LNCaP clone FGC (cell line): ENCODE results near the gene SMC3.
"Not testable (repeated sequence)": the region's sequence is repeated elsewhere in the genome, so short reads cannot be mapped to it uniquely, and the experiment has no call there.

Experiments
- DNase-seq: peaks from one replicate; pipeline ENCODE4 v3.0.0-alpha.2; 2011; ENCODE audit warnings: low read depth
- H3K4me3 ChIP-seq: 2 replicates; pipeline ENCODE4 v1.5.1; 2011; ENCODE audit warnings: mild to moderate bottlenecking, low read depth, low read length, control low read depth
- TF ChIP-seq, protein P1 (sequence below): IDR thresholded peaks from 2 replicates; pipeline ENCODE4 v1.5.1; 2012; ENCODE audit warnings: mild to moderate bottlenecking; ENCODE audit not compliant: control insufficient read depth, insufficient read depth; ENCODE audit errors: extremely low read depth

SMC3 gene

GRCh38 chr10:110632591-110633215 lies 65.2 kb downstream of the SMC3 start:
- H3K4me3 ChIP-seq = no peak overlapping the region
- DNase-seq = no peak
- TF ChIP-seq, protein P1, sequence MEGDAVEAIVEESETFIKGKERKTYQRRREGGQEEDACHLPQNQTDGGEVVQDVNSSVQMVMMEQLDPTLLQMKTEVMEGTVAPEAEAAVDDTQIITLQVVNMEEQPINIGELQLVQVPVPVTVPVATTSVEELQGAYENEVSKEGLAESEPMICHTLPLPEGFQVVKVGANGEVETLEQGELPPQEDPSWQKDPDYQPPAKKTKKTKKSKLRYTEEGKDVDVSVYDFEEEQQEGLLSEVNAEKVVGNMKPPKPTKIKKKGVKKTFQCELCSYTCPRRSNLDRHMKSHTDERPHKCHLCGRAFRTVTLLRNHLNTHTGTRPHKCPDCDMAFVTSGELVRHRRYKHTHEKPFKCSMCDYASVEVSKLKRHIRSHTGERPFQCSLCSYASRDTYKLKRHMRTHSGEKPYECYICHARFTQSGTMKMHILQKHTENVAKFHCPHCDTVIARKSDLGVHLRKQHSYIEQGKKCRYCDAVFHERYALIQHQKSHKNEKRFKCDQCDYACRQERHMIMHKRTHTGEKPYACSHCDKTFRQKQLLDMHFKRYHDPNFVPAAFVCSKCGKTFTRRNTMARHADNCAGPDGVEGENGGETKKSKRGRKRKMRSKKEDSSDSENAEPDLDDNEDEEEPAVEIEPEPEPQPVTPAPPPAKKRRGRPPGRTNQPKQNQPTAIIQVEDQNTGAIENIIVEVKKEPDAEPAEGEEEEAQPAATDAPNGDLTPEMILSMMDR = no peak

DNA sequence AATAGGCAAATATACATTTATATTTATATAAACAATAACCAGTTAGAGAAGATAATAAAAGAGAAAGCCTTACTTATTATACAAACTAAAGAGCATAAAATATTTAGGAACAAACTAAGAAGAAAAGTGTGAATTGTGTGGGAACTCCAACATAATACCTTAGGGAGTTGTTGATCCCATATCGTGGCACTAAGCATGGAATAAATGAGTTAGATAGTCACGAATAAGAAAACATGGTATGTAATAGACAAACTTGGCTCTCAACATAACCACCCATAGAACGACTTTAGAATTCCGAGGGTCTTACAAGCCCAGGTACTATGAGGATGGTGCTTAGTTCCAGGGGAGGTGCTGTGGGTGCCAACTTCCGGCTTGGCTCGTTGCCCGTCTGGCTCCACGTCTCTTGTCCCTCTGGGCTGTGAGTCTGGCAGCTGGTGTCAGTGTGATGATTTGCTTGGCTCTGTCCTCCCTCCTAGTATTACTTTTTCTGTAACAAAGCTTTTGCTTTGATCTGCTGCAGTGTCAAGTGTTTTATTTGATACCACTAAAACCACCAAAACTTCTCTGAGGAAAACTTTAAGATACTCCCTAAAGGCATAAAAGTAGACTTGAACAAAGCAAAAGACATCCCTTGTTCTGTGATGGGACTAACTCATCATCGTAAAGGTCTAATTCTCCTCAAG lies 67.2 kb downstream of the SMC3 start:
- no peak overlapping the region for H3K4me3 ChIP-seq
- no peak for DNase-seq
- TF ChIP-seq, protein P1 = no peak

GRCh38 chr10:110636572-110636931 lies 69.1 kb downstream of the SMC3 start:
- no peak for DNase-seq
- no peak overlapping the region for H3K4me3 ChIP-seq
- TF ChIP-seq, protein P1 = no peak

GRCh38 chr10:110636932-110637557 lies 69.5 kb downstream of the SMC3 start:
- H3K4me3 ChIP-seq = no peak overlapping the region
- TF ChIP-seq, protein P1 = no peak
- DNase-seq = no peak

- no peak for DNase-seq
- no peak overlapping the region for H3K4me3 ChIP-seq
- TF ChIP-seq, protein P1 = no peak
Observed at GRCh38 chr10:110637558-110638053, 70.1 kb downstream of the SMC3 start.

DNA sequence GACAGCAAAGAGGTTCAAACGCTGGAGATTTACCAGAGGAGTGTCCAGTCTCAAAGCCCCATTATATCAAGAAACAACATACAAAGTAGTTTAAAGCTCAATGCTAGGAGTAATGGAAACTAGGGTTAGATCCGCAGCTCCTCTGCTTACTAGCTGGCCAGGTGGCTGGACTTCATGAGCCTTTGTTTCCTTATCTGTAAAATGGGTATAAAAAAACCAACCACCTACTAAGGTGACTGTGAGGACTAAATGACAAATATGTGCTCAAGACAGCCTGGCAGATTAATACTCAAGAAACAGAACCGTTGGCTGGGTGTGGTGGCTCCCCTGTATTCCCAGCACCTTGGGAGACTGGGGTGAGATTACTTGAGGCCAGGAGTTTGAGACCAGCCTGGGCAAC lies 70.8 kb downstream of the SMC3 start:
- no peak overlapping the region for H3K4me3 ChIP-seq
- no peak for DNase-seq
- TF ChIP-seq, protein P1 = no peak

- not testable (repeated sequence) for DNase-seq, H3K4me3 ChIP-seq
Observed at GRCh38 chr10:110639046-110639445, 71.6 kb downstream of the SMC3 start.

- H3K4me3 ChIP-seq, DNase-seq: not testable (repeated sequence)
Observed at GRCh38 chr10:110639858-110640257, 72.4 kb downstream of the SMC3 start.
